Endothelial cell of umbilical vein (primary cell): ENCODE data around the gene GTPBP2. TPM values are rescaled to one million over a fixed set of nuclear protein-coding genes. Genes with fewer than 3 reads are reported as not detected.

Experiments
- BruUV-seq: library from RNA; stranded (reverse); fragments of 400-500 nt; replicated peaks from 2 replicates; lab custom pipeline; 2021; lab: Mats Ljungman, UMichigan
- CTCF ChIA-PET: fragments of 300-600, 350-600 bp; sonication (Branson Sonifier 250); formaldehyde crosslinking; loops from one replicate; lab custom pipeline; 2021; ENCODE audit warnings: antibody characterized with exemption, inconsistent platforms; lab: Charles Lee
- POLR2A ChIA-PET: fragments of 300-600, 350-600 bp; sonication (Branson Sonifier 250); formaldehyde crosslinking; loops from one replicate; lab custom pipeline; 2021; ENCODE audit warnings: antibody characterized with exemption, inconsistent platforms; lab: Charles Lee
- DNase-seq: peaks from one replicate; pipeline ENCODE4 v3.0.0-alpha.2; 2011; ENCODE audit warnings: low read depth, low spot score
- FAIRE-seq: peaks from 2 replicates; lab custom pipeline; 2011; peaks lifted over from hg19 to GRCh38; lab: Jason Lieb, UNC
- H2AFZ ChIP-seq: 2 replicates; pipeline ENCODE4 v1.6.0; 2012; ENCODE audit warnings: low read depth, low read length, control low read depth, inconsistent platforms
- H3K27ac ChIP-seq: 2 replicates; pipeline ENCODE4 v1.5.1; 2011; ENCODE audit warnings: low read depth, mild to moderate bottlenecking, control low read depth, low read length, moderate library complexity; ENCODE audit not compliant: insufficient read depth
- H3K27me3 ChIP-seq, 2 experiments: 2 replicates each; pipeline versions ENCODE4 v1.6.0 to v1.6.1; 2011; ENCODE audit warnings: low read length in 2 of 2, mixed read lengths in 1 of 2; ENCODE audit not compliant: control insufficient read depth in 2 of 2, insufficient read depth in 2 of 2
- H3K36me3 ChIP-seq, 2 experiments: 2 replicates in 1 of 2; 3 replicates in 1 of 2; pipeline ENCODE4 v1.5.1; 2011; ENCODE audit warnings: low read length in 2 of 2, mild to moderate bottlenecking in 1 of 2, moderate library complexity in 1 of 2; ENCODE audit not compliant: control insufficient read depth in 2 of 2, insufficient read depth in 2 of 2; ENCODE audit errors: extremely low read depth in 1 of 2
- H3K4me1 ChIP-seq: 3 replicates; pipeline ENCODE4 v1.5.1; 2011; ENCODE audit warnings: mild to moderate bottlenecking, low read length; ENCODE audit not compliant: control insufficient read depth, insufficient read depth; ENCODE audit errors: extremely low read depth
- H3K4me2 ChIP-seq: 2 replicates; pipeline ENCODE4 v1.6.1; 2011; ENCODE audit warnings: low read length, control low read depth, mixed read lengths; ENCODE audit not compliant: insufficient read depth
- H3K4me3 ChIP-seq, 3 experiments: fragments of 200-600 bp in 1 of 3; sonication (generic), shearing (Covaris generic) in 1 of 3; replicated peaks in 1 of 3; 2 replicates each; pipeline ENCODE4 v1.5.1; 2011 to 2016; ENCODE audit warnings: control low read depth in 3 of 3, low read length in 3 of 3, mild to moderate bottlenecking in 2 of 3, inconsistent platforms in 1 of 3, low read depth in 1 of 3, moderate library complexity in 1 of 3; ENCODE audit not compliant: insufficient read depth in 1 of 3
- H3K79me2 ChIP-seq: 2 replicates; pipeline ENCODE4 v1.6.0; 2012; ENCODE audit warnings: low read length, inconsistent platforms; ENCODE audit not compliant: control insufficient read depth, insufficient read depth
- H3K9ac ChIP-seq: replicated peaks from 2 replicates; pipeline ENCODE3; 2011; ENCODE audit warnings: low read length, control low read depth; ENCODE audit not compliant: insufficient read depth; ENCODE audit errors: extremely low read depth
- H3K9me1 ChIP-seq: replicated peaks from 3 replicates; pipeline ENCODE4 v1.6.0; 2011; ENCODE audit warnings: mild to moderate bottlenecking, low read length; ENCODE audit not compliant: control insufficient read depth, insufficient read depth; ENCODE audit errors: extremely low read depth
- H3K9me3 ChIP-seq: replicated peaks from 2 replicates; pipeline ENCODE4 v1.5.1; 2012; ENCODE audit warnings: low read length, inconsistent platforms; ENCODE audit not compliant: control insufficient read depth, insufficient read depth
- H4K20me1 ChIP-seq: replicated peaks from 2 replicates; pipeline ENCODE3; 2011; ENCODE audit warnings: mild to moderate bottlenecking, low read length; ENCODE audit not compliant: control insufficient read depth, insufficient read depth; ENCODE audit errors: extremely low read depth
- CTCF ChIP-seq, 2 donors: IDR thresholded peaks; 1 replicate in 1 of 2; 2 replicates in 1 of 2; pipeline ENCODE4 v1.5.1; 2011; ENCODE audit warnings: low read length in 2 of 2, mild to moderate bottlenecking in 2 of 2, moderate library complexity in 2 of 2, control low read depth in 1 of 2, inconsistent platforms in 1 of 2, low read depth in 1 of 2; ENCODE audit not compliant: insufficient read depth in 1 of 2; ENCODE audit errors: extremely low read depth in 1 of 2
- EZH2 ChIP-seq: IDR thresholded peaks from 2 replicates; pipeline ENCODE4 v1.6.1; 2012; ENCODE audit warnings: borderline replicate concordance, low read depth, mild to moderate bottlenecking, moderate library complexity, low read length, inconsistent platforms; ENCODE audit not compliant: severe bottlenecking
- FOS ChIP-seq: IDR thresholded peaks from 2 replicates; pipeline ENCODE4 v1.6.1; 2011; ENCODE audit warnings: mild to moderate bottlenecking, low read length, moderate library complexity, borderline replicate concordance; ENCODE audit not compliant: insufficient read depth
- GATA2 ChIP-seq: IDR thresholded peaks from 2 replicates; pipeline ENCODE4 v1.7.0; 2011; ENCODE audit warnings: low read depth, mild to moderate bottlenecking, moderate library complexity, mixed read lengths, low read length; ENCODE audit not compliant: insufficient read length, insufficient read depth
- JUN ChIP-seq: IDR thresholded peaks from 2 replicates; pipeline ENCODE4 v1.6.1; 2011; ENCODE audit warnings: borderline replicate concordance, low read depth; ENCODE audit not compliant: insufficient read length, insufficient read depth
- MYC ChIP-seq: IDR thresholded peaks from one replicate; pipeline ENCODE4 v1.6.1; 2011; ENCODE audit warnings: mild to moderate bottlenecking, low read depth, low read length
- POLR2A ChIP-seq: IDR thresholded peaks from 2 replicates; pipeline ENCODE4 v1.6.1; 2012; ENCODE audit warnings: low read depth, mild to moderate bottlenecking, control low read depth, low read length
- POLR2AphosphoS5 ChIP-seq: IDR thresholded peaks from 2 replicates; pipeline ENCODE4 v1.6.1; 2012; ENCODE audit warnings: low read depth, mild to moderate bottlenecking, control low read depth, low read length, moderate library complexity; ENCODE audit not compliant: insufficient read depth
- dilution Hi-C: fragments of 300-500 bp; cut with MboI; formaldehyde crosslinking; loops from one replicate; pipeline ENCODE4 v1.15.0; 2019; ENCODE audit warnings: low sequenced_read_pairs; ENCODE audit not compliant: extremely low pct_ligation_motif_present
- intact Hi-C: fragments of 100-400 bp; cut with micrococcal nuclease; formaldehyde crosslinking; loops from one replicate; pipeline ENCODE4 v1.10.0; 2022
- polyA plus RNA-seq, 4 experiments: library from polyadenylated mRNA; depleted of rRNA in 3 of 4; stranded (reverse) in 3 of 4; unstranded in 1 of 4; fragments of >200 nt; gene quantifications; 2 replicates each; pipeline versions ENCODE4 v1.2.1 to v1.2.3, GENCODE V29; 2011 to 2012; ENCODE audit warnings: missing spikeins in 1 of 4
- total RNA-seq: library from RNA; stranded (reverse); gene quantifications from 2 replicates; pipeline ENCODE4 v1.2.3, GENCODE V29; 2021
- TF ChIP-seq, protein P1 (sequence below): IDR thresholded peaks from 2 replicates; pipeline ENCODE4 v1.6.1; 2011; ENCODE audit not compliant: insufficient read depth, insufficient read length

The GTPBP2 gene
- total and polyA plus RNA-seq, 2 donors (not counting 3 experiments of a cell fraction or from before 2014, with no cell fraction given): 87.1 to 112 TPM

GRCh38 chr6:43582911-43583310 lies 46.2 kb downstream of the GTPBP2 start:
- intact Hi-C loops (no loop called here), dilution Hi-C loops (no loop called here)
- H3K27ac ChIP-seq: no peak overlapping the region
- H3K9me1 ChIP-seq: no peaks in the 10 kb centered on the region
- no TSS peak for BruUV-seq
- H3K4me2 ChIP-seq: no peak overlapping the region
- H2AFZ ChIP-seq: no peak overlapping the region
- no peak overlapping the region for H3K9ac ChIP-seq
- DNase-seq: no peak
- ChIA-PET CTCF (interaction anchor here (0.7 kb wide), 1 partner anchor 25 kb away, joined by 4 read pairs; no protein-coding TSS in a partner anchor), POLR2A (no interaction called here)
- H3K79me2 ChIP-seq: peaks cover 37% of the 10 kb centered on the region
- no peak for FAIRE-seq
- H3K4me1 ChIP-seq: peaks cover 12% of the 10 kb centered on the region
- no peak for TF ChIP-seq CTCF (IDR thresholded peaks at IDR 0.05; ENCODE audit: extremely low read depth in 1 of 2, insufficient read depth in 1 of 2, low read depth in 1 of 2, low read length in 2 of 2)
- TF ChIP-seq, protein P1, sequence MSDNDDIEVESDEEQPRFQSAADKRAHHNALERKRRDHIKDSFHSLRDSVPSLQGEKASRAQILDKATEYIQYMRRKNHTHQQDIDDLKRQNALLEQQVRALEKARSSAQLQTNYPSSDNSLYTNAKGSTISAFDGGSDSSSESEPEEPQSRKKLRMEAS: no peak
- no peak for TF ChIP-seq POLR2A
- no peak for TF ChIP-seq FOS
- TF ChIP-seq MYC: no peak
- TF ChIP-seq POLR2AphosphoS5: no peak
- TF ChIP-seq GATA2: no peak
- TF ChIP-seq EZH2: no peak
- no peak for TF ChIP-seq JUN
- no peaks in the 10 kb centered on the region for H3K27me3 ChIP-seq
- H3K36me3 ChIP-seq: peaks cover 11 to 30% of the 10 kb centered on the region in 2 experiments
- H3K4me3 ChIP-seq: no peak overlapping the region
- H3K9me3 ChIP-seq: no peaks in the 10 kb centered on the region
- H4K20me1 ChIP-seq: peaks cover 2% of the 10 kb centered on the region
